ENCODE data around the gene GBA2. TPM values are rescaled to one million over a fixed set of nuclear protein-coding genes. Genes with fewer than 3 reads are reported as not detected.

The GBA2 gene
- total and polyA plus RNA-seq, 2 donors (not counting 3 experiments of a cell fraction or from before 2014, with no cell fraction given), result 110 to 158 TPM

DNA sequence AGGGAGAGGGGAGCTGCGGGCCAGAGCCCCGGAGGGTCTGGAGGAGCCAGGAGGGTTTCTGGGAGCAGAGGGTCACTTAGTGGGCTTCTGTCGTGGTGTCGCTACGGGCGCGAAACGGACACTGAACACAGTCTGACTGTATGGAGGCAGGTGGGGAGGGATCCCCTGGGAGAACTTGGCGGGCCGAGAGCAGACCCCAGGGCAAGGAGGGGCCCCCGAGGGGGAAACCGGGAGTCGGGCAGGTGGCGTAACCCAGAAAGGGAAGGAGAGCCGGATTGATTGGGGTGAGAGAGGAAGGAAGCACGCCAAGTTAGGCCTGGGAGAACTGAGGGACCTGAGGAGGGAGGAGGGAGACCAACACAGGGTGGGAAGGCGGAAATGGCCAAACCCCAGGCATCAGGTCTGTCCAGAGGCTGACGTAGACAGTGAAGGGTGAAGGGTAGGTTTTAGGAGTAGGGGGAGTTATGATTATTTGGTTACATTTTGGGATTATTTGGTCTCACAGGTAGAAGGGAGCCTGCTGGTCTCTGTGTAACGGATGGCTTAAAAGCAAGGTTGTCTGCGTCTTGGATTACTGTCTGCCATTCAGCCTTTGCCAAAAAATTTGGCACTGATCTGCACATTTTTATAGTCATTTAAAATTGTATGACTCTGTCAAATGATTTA, 8.3 kb upstream of the GBA2 start:
- Histone ChIP-seq H2AFZ (ENCODE audit: low read depth, low read length) (no peak overlapping the region), H4K20me1 (replicated peaks; ENCODE audit: control insufficient read depth, extremely low read depth, insufficient read depth, low read length) (no peaks in the 10 kb centered on the region), H3K4me2 (ENCODE audit: insufficient read depth, low read length) (peak overlapping the region; percentile 14), H3K27ac (ENCODE audit: insufficient read depth, low read depth, low read length) (peak overlapping the region; percentile 97), H3K9me1 (replicated peaks; ENCODE audit: control insufficient read depth, extremely low read depth, insufficient read depth, low read length) (no peaks in the 10 kb centered on the region), H3K79me2 (ENCODE audit: control insufficient read depth, insufficient read depth, low read length) (peaks cover 7% of the 10 kb centered on the region), H3K9ac (replicated peaks; ENCODE audit: extremely low read depth, insufficient read depth, low read length) (peak overlapping the region; percentile 93), H3K36me3 (ENCODE audit: control insufficient read depth in 2 of 2, extremely low read depth in 1 of 2, insufficient read depth in 2 of 2, low read length in 2 of 2) (peaks cover 0 to 2% of the 10 kb centered on the region in 2 experiments), H3K4me1 (ENCODE audit: control insufficient read depth, extremely low read depth, insufficient read depth, low read length) (peaks cover 93% of the 10 kb centered on the region), H3K9me3 (replicated peaks; ENCODE audit: control insufficient read depth, insufficient read depth, low read length) (no peaks in the 10 kb centered on the region), H3K27me3 (ENCODE audit: control insufficient read depth in 2 of 2, insufficient read depth in 2 of 2, low read length in 2 of 2) (no peaks in the 10 kb centered on the region), H3K4me3 (replicated peaks in 1 of 3; ENCODE audit: insufficient read depth in 1 of 3, low read depth in 1 of 3, low read length in 3 of 3) (peak overlapping the region in 2 of 3 experiments; percentile 8 to 15)
- DNase-seq (ENCODE audit: low read depth, low spot score) (peak; percentile 54), FAIRE-seq (peak; percentile 40)
- ChIA-PET CTCF (interaction anchor here (0.7 to 7.2 kb wide), 11 partner anchors 9 to 69 kb away, joined by 3 to 62 read pairs (median 5); partner anchors contain the start of genes CREB3, GBA2, RGP1 and SPAG8), POLR2A (interaction anchor here (0.6 to 1.6 kb wide), 3 partner anchors 11 to 33 kb away, joined by 3 to 5 read pairs (median 4); no protein-coding TSS in a partner anchor)
- no TSS peak for BruUV-seq (replicated peaks)
- dilution Hi-C loops (cut with MboI; ENCODE audit: extremely low pct_ligation_motif_present, low sequenced_read_pairs) (no loop called here), intact Hi-C loops (cut with micrococcal nuclease) (loop anchor here (2.0 kb wide), 4 partner anchors 13 to 149 kb away; partner anchors contain the start of genes HRCT1 and SPAG8)
- TF ChIP-seq POLR2A (IDR thresholded peaks at IDR 0.05; ENCODE audit: low read depth, low read length) (peak; percentile 66), MYC (IDR thresholded peaks at IDR 0.05; ENCODE audit: low read depth, low read length) (peak; percentile 57), JUN (IDR thresholded peaks at IDR 0.05; ENCODE audit: borderline replicate concordance, insufficient read depth, insufficient read length, low read depth) (no peak), GATA2 (IDR thresholded peaks at IDR 0.05; ENCODE audit: insufficient read depth, insufficient read length, low read depth, low read length) (no peak), POLR2AphosphoS5 (IDR thresholded peaks at IDR 0.05; ENCODE audit: insufficient read depth, low read depth, low read length) (peak; percentile 47), FOS (IDR thresholded peaks at IDR 0.05; ENCODE audit: borderline replicate concordance, insufficient read depth, low read length) (no peak)
